ENCODE measurements around the gene CEMP1. TPM values are rescaled to one million over a fixed set of nuclear protein-coding genes. Genes with fewer than 3 reads are reported as not detected.
"Not testable (repeated sequence)": the region's sequence is repeated elsewhere in the genome, so short reads cannot be mapped to it uniquely, and the experiment has no call there.

The CEMP1 gene
- total RNA-seq = not detected in 2 replicates
- long read RNA-seq = 0 reads

DNA sequence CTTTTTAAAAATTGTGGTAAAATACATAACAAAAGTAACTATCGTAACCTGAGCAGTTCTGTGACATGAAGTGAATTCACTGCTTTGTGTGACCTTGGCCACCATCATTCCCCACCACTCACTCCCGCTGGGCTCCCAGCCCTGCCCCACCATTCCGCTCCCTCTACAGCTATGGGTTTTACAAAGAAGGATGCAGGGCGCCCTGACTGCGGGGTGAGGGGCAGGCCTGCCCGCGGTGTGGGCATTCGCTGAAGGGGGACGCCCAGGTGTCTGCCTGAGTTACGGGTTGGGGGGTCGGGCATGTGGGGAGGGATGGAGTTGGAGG lies at the start of gene CEMP1:
CEMP1 (minus strand) TSS at position 38 of the 325 bp plus-strand sequence. CDS start 335 bp downstream, outside the sequence.
- TF ChIP-seq, protein P1, sequence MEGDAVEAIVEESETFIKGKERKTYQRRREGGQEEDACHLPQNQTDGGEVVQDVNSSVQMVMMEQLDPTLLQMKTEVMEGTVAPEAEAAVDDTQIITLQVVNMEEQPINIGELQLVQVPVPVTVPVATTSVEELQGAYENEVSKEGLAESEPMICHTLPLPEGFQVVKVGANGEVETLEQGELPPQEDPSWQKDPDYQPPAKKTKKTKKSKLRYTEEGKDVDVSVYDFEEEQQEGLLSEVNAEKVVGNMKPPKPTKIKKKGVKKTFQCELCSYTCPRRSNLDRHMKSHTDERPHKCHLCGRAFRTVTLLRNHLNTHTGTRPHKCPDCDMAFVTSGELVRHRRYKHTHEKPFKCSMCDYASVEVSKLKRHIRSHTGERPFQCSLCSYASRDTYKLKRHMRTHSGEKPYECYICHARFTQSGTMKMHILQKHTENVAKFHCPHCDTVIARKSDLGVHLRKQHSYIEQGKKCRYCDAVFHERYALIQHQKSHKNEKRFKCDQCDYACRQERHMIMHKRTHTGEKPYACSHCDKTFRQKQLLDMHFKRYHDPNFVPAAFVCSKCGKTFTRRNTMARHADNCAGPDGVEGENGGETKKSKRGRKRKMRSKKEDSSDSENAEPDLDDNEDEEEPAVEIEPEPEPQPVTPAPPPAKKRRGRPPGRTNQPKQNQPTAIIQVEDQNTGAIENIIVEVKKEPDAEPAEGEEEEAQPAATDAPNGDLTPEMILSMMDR (conservative IDR thresholded peaks at IDR 0.05) = no peak
- H3K27ac Mint-ChIP-seq (ENCODE audit: unreplicated experiment) = peak within 1 kb of the TSS; percentile 87
- peak within 1 kb of the TSS; percentile 92 for H3K4me3 Mint-ChIP-seq
- no peaks in the 10 kb centered on the region for H3K9me3 Mint-ChIP-seq
- peaks cover 24% of the 10 kb centered on the region for H3K4me1 Mint-ChIP-seq
- H3K36me3 Mint-ChIP-seq (ENCODE audit: low read depth) = no peaks in the 10 kb centered on the region
- DNase-seq (ENCODE audit: low read depth, low spot score) = no peak
- H3K27me3 Mint-ChIP-seq (ENCODE audit: low read depth) = peaks cover 17% of the 10 kb centered on the region

DNA sequence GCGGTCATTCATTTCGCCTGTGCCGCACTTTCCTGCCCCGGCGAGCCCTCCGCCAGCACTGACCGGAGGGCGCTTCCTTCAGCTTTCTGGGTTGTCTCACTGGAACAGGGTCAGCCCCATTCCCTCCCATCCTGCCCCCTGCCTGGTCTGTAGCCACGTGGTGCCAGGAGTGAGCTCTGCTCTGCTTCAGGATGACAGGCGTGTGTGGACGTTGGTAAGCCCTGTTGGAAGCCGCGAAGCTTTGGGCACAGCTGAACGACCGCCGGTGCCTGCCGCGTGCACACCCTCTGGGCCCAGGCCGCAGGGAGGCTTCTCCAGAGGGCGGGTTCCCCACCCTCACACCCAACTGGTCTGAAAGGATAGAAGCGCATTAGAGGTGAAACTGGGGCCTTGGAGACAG lies 49.6 kb upstream of the CEMP1 start:
- not testable (repeated sequence) for H3K27me3 Mint-ChIP-seq (ENCODE audit: low read depth); H3K4me1 Mint-ChIP-seq; H3K9me3 Mint-ChIP-seq; H3K27ac Mint-ChIP-seq (ENCODE audit: unreplicated experiment); DNase-seq (ENCODE audit: low read depth, low spot score); H3K36me3 Mint-ChIP-seq (ENCODE audit: low read depth); H3K4me3 Mint-ChIP-seq

DNA sequence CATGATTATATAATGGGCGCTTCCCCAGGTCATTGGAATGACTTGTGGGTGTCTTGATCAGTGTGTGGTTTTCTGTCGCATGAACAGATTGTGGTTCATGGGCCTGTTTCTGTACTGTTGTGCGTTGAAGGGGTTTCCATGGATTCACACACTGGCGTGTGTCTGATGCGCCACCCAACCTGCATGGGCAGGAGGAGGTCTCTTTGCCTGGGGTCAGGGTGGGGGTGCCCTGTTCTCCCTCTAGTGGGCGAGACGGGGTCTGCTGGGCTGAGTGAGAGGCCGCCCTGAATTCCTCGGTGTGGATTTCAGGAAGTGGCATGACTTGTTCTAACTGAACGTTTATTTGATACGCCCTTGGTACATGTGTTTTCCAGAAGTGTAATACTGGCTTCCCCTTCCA lies 48.9 kb upstream of the CEMP1 start:
- H3K4me1 Mint-ChIP-seq; H3K4me3 Mint-ChIP-seq; H3K9me3 Mint-ChIP-seq; DNase-seq (ENCODE audit: low read depth, low spot score); H3K27me3 Mint-ChIP-seq (ENCODE audit: low read depth); H3K27ac Mint-ChIP-seq (ENCODE audit: unreplicated experiment); H3K36me3 Mint-ChIP-seq (ENCODE audit: low read depth): not testable (repeated sequence)
- TF ChIP-seq, protein P1 (conservative IDR thresholded peaks at IDR 0.05) = peak; percentile 28

GRCh38 chr16:2578905-2579304 lies 47.7 kb upstream of the CEMP1 start:
- H3K4me3 Mint-ChIP-seq, H3K4me1 Mint-ChIP-seq: not testable (repeated sequence)

DNA sequence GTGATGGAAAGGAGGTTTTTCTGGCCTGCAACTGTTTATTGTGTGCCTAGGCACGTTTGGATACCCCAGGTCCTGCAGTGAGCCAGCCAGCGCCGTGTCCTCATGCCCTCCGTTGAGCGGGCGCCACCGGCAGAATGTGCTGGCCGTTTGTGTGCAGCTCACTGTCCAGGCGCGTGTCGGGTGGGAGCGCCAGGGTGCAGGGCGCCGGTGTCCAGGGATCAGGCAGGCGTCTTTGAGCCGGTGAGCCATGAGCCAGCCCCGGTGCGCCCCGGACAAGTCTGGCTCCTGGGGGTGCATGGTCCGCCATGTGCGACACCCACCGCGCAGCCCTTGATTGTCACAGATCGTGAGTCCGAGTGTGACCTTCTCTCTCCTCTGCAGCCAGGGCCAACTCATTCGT lies 45.8 kb upstream of the CEMP1 start:
- not testable (repeated sequence) for H3K4me3 Mint-ChIP-seq; H3K27me3 Mint-ChIP-seq (ENCODE audit: low read depth); H3K9me3 Mint-ChIP-seq; DNase-seq (ENCODE audit: low read depth, low spot score); H3K27ac Mint-ChIP-seq (ENCODE audit: unreplicated experiment); H3K36me3 Mint-ChIP-seq (ENCODE audit: low read depth); H3K4me1 Mint-ChIP-seq

More at GRCh38 chr16:2578905-2579304, 47.7 kb upstream of the CEMP1 start:
- DNase-seq (ENCODE audit: low read depth, low spot score); H3K36me3 Mint-ChIP-seq (ENCODE audit: low read depth); H3K27me3 Mint-ChIP-seq (ENCODE audit: low read depth); H3K27ac Mint-ChIP-seq (ENCODE audit: unreplicated experiment); H3K9me3 Mint-ChIP-seq: not testable (repeated sequence)

- H3K36me3 Mint-ChIP-seq (ENCODE audit: low read depth); H3K4me3 Mint-ChIP-seq; H3K27ac Mint-ChIP-seq (ENCODE audit: unreplicated experiment); H3K27me3 Mint-ChIP-seq (ENCODE audit: low read depth); H3K4me1 Mint-ChIP-seq; DNase-seq (ENCODE audit: low read depth, low spot score); H3K9me3 Mint-ChIP-seq: not testable (repeated sequence)
These were observed 44.6 kb upstream of the CEMP1 start for GRCh38 chr16:2575839-2576238.

DNA sequence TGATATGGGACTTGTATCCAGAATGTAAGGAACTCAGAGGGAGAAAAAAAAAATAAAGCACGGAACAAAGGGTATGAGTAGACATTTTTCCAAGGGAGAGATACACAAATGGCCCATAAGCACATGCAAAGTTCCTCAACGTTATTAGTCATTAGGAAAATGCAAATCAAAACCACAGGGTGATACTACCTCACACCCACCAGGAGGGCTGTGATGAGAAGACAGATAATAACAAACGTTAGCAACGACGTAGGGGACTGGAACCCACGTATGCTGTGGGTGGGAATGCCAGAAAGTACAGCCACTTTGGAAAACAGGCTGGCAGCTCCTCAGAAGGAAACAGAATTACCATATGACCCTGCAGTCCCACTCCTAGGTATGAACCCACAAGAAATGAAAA lies 41.5 kb upstream of the CEMP1 start:
- DNase-seq (ENCODE audit: low read depth, low spot score); H3K9me3 Mint-ChIP-seq; H3K27me3 Mint-ChIP-seq (ENCODE audit: low read depth); H3K27ac Mint-ChIP-seq (ENCODE audit: unreplicated experiment); H3K36me3 Mint-ChIP-seq (ENCODE audit: low read depth); H3K4me1 Mint-ChIP-seq; H3K4me3 Mint-ChIP-seq: not testable (repeated sequence)

DNA sequence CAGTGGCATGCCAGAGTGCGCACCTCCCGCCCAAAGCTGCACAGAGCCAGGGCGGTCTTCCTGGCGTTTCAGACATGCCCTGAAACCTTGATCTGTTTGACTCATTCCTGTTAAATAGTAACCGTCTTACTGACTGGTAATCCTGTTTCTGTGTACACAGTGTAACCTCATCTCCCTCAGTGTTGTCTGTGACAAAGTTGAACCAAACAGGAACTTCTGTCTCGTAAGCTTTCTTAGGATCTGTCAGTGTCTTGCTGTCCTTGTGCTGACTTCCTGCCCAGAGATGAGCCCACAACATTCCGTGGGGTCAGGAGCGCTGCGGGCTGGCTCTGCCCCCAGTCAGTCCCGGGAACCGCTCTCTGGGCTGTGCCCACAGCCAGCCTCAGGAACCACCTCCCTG lies 37.4 kb upstream of the CEMP1 start:
- not testable (repeated sequence) for H3K9me3 Mint-ChIP-seq; H3K4me3 Mint-ChIP-seq; DNase-seq (ENCODE audit: low read depth, low spot score); H3K4me1 Mint-ChIP-seq; H3K27ac Mint-ChIP-seq (ENCODE audit: unreplicated experiment); H3K36me3 Mint-ChIP-seq (ENCODE audit: low read depth); H3K27me3 Mint-ChIP-seq (ENCODE audit: low read depth)

DNA sequence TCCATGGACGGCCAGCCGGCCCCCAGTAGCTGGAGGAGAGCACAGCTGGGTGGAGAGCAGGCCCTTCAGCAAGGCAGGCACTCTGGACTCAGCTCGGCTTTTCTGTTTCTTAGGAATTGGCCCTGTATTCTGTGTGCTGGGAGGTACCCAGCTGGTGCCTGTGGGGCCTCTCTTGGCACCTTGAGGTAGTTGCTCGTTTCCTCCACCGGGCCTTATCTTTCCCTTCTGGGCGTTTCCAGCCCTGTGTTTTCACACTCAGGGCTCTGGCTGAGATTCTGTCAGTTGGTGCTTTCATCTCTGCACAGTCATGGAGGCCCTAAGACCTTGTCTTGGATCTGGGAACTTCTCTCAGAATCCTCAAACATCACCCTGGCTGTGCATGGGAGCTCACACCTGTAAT lies 36.3 kb upstream of the CEMP1 start:
- not testable (repeated sequence) for DNase-seq (ENCODE audit: low read depth, low spot score); H3K4me1 Mint-ChIP-seq; H3K9me3 Mint-ChIP-seq; H3K27me3 Mint-ChIP-seq (ENCODE audit: low read depth); H3K4me3 Mint-ChIP-seq; H3K27ac Mint-ChIP-seq (ENCODE audit: unreplicated experiment); H3K36me3 Mint-ChIP-seq (ENCODE audit: low read depth)

Data from neural crest cell (in vitro differentiated cells).